HCT116 (cell line): ENCODE data around the gene ATP6V1G2. TPM values are rescaled to one million over a fixed set of nuclear protein-coding genes. Genes with fewer than 3 reads are reported as not detected.

Source experiments
- ATAC-seq: fragments of 200-7000 bp; cut with Tn5 transposase; 2 replicates; pipeline ENCODE4 v1.9.1; 2020; ENCODE audit warnings: mild to moderate bottlenecking, moderate library complexity
- BruUV-seq: library from RNA; stranded (reverse); fragments of 400-500 nt; replicated peaks from 2 replicates; lab custom pipeline; 2021; lab: Mats Ljungman, UMichigan
- CTCF ChIA-PET: fragments of 300-600 bp; sonication (Branson Sonifier 250); formaldehyde crosslinking; loops from one replicate; lab custom pipeline; 2021; ENCODE audit warnings: antibody characterized with exemption; lab: Charles Lee
- POLR2A ChIA-PET: fragments of 300-600, 350-600 bp; sonication (Branson Sonifier 250); formaldehyde crosslinking; loops from one replicate; lab custom pipeline; 2021; ENCODE audit warnings: antibody characterized with exemption; lab: Charles Lee
- RAD21 ChIA-PET, 2 experiments: fragments of 300-600 bp; sonication (Branson Sonifier 250); formaldehyde crosslinking; loops; one replicate each; lab custom pipeline; 2023; ENCODE audit warnings: low total read pairs in 2 of 2; ENCODE audit not compliant: uncharacterized antibody in 2 of 2, unreplicated experiment in 2 of 2, low non-redundant PET in 1 of 2; lab: Charles Lee
- DNase-seq: peaks from one replicate; pipeline ENCODE4 v3.0.0-alpha.2; 2010; ENCODE audit warnings: low read depth, low spot score
- H2AFZ ChIP-seq: fragments of 200-600 bp; shearing (Covaris generic), sonication (generic); 2 replicates; pipeline ENCODE4 v1.6.1; 2017; ENCODE audit warnings: low read depth, mixed run types, mixed read lengths, antibody characterized with exemption, low read length; ENCODE audit not compliant: poor library complexity, severe bottlenecking
- H3K27ac ChIP-seq: 2 replicates; pipeline ENCODE4 v1.5.1; 2012; ENCODE audit warnings: low read depth, low read length
- H3K27me3 ChIP-seq: fragments of 200-600 bp; sonication (generic); 2 replicates; pipeline ENCODE4 v1.6.1; 2016; ENCODE audit warnings: mixed run types, low read length, mixed read lengths; ENCODE audit not compliant: insufficient read depth
- H3K36me3 ChIP-seq, 2 experiments: fragments of 200-500 bp in 1 of 2; fragments of 200-600 bp in 1 of 2; sonication (Bioruptor generic) in 1 of 2; sonication (generic) in 1 of 2; 2 replicates each; pipeline versions ENCODE4 v1.5.1 to v1.6.1; 2014 to 2016; ENCODE audit warnings: low read length in 2 of 2, inconsistent platforms in 1 of 2, mixed read lengths in 1 of 2, mixed run types in 1 of 2; ENCODE audit not compliant: insufficient read depth in 2 of 2, control insufficient read depth in 1 of 2
- H3K4me1 ChIP-seq, 2 experiments: fragments of 200-600 bp in 1 of 2; sonication (generic) in 1 of 2; 2 replicates each; pipeline versions ENCODE4 v1.5.1 to v1.6.1; 2012 to 2017; ENCODE audit warnings: low read length in 2 of 2, inconsistent platforms in 1 of 2, mild to moderate bottlenecking in 1 of 2, mixed read lengths in 1 of 2, mixed run types in 1 of 2, moderate library complexity in 1 of 2; ENCODE audit not compliant: insufficient read depth in 2 of 2, control insufficient read depth in 1 of 2
- H3K4me2 ChIP-seq: fragments of 200-600 bp; sonication (generic); 2 replicates; pipeline ENCODE4 v1.6.1; 2017; ENCODE audit warnings: mixed run types, low read length, mixed read lengths
- H3K4me3 ChIP-seq, 2 experiments: fragments of 200-600 bp in 1 of 2; sonication (generic) in 1 of 2; replicated peaks in 1 of 2; 2 replicates each; pipeline ENCODE4 v1.5.1; 2011 to 2016; ENCODE audit warnings: low read length in 2 of 2, control low read depth in 1 of 2, low read depth in 1 of 2, mild to moderate bottlenecking in 1 of 2, mixed read lengths in 1 of 2, mixed run types in 1 of 2
- H3K79me2 ChIP-seq: fragments of 200-600 bp; sonication (generic); 2 replicates; pipeline ENCODE4 v1.6.1; 2017; ENCODE audit warnings: mild to moderate bottlenecking, mixed run types, low read length, moderate library complexity, mixed read lengths; ENCODE audit not compliant: insufficient read depth
- H3K9ac ChIP-seq: fragments of 200-600 bp; sonication (generic); 2 replicates; pipeline ENCODE4 v1.6.1; 2016; ENCODE audit warnings: low read length, mixed read lengths
- H3K9me2 ChIP-seq: fragments of 200-600 bp; sonication (generic), shearing (Covaris generic); 2 replicates; pipeline ENCODE4 v1.6.1; 2017; ENCODE audit warnings: mixed run types, mild to moderate bottlenecking, moderate library complexity; ENCODE audit not compliant: insufficient read depth
- H3K9me3 ChIP-seq, 2 experiments: fragments of 200-500 bp in 1 of 2; fragments of 200-600 bp in 1 of 2; sonication (Bioruptor generic) in 1 of 2; sonication (generic) in 1 of 2; 2 replicates each; pipeline ENCODE4 v1.6.1; 2014 to 2017; ENCODE audit warnings: low read length in 2 of 2, mixed read lengths in 2 of 2, inconsistent platforms in 1 of 2, low read depth in 1 of 2, mild to moderate bottlenecking in 1 of 2, mixed run types in 1 of 2, moderate library complexity in 1 of 2; ENCODE audit not compliant: control insufficient read depth in 1 of 2, insufficient read depth in 1 of 2
- H4K20me1 ChIP-seq: fragments of 200-600 bp; sonication (generic), shearing (Covaris generic); 2 replicates; pipeline ENCODE4 v1.6.1; 2017; ENCODE audit warnings: mixed run types, mild to moderate bottlenecking, moderate library complexity; ENCODE audit not compliant: insufficient read depth
- ATF3 ChIP-seq: IDR thresholded peaks from 2 replicates; pipeline ENCODE4 v1.6.1; 2012
- CEBPB ChIP-seq: IDR thresholded peaks from 2 replicates; pipeline ENCODE4 v1.6.1; 2012; ENCODE audit warnings: low read depth
- EGR1 ChIP-seq: IDR thresholded peaks from 2 replicates; pipeline ENCODE4 v1.6.1; 2012; ENCODE audit warnings: low read depth
- EZH2phosphoT487 ChIP-seq: fragments of 200-600 bp; IDR thresholded peaks from 2 replicates; pipeline ENCODE4 v1.6.1; 2018; ENCODE audit warnings: antibody characterized with exemption, borderline replicate concordance
- FOSL1 ChIP-seq: IDR thresholded peaks from 2 replicates; pipeline ENCODE4 v1.6.1; 2012; ENCODE audit warnings: low read depth
- JUND ChIP-seq: IDR thresholded peaks from 2 replicates; pipeline ENCODE4 v1.6.1; 2012
- POLR2A ChIP-seq: IDR thresholded peaks from 2 replicates; pipeline ENCODE4 v1.7.0; 2011; ENCODE audit warnings: borderline replicate concordance; ENCODE audit not compliant: insufficient read depth, insufficient read length; ENCODE audit errors: extremely low read depth
- RAD21 ChIP-seq: IDR thresholded peaks from 2 replicates; pipeline ENCODE4 v1.6.1; 2012; ENCODE audit warnings: low read depth, mild to moderate bottlenecking
- SP1 ChIP-seq: IDR thresholded peaks from 2 replicates; pipeline ENCODE4 v1.6.1; 2012; ENCODE audit warnings: low read depth
- SRF ChIP-seq: IDR thresholded peaks from 2 replicates; pipeline ENCODE4 v1.6.1; 2012; ENCODE audit warnings: low read depth
- TCF7L2 ChIP-seq: IDR thresholded peaks from 2 replicates; pipeline ENCODE4 v1.7.0; 2011; ENCODE audit warnings: borderline replicate concordance, inconsistent platforms; ENCODE audit not compliant: insufficient read depth, insufficient read length; ENCODE audit errors: extremely low read depth
- YY1 ChIP-seq: IDR thresholded peaks from 2 replicates; pipeline ENCODE4 v1.6.1; 2011; ENCODE audit warnings: low read length, low read depth, moderate library complexity, mild to moderate bottlenecking; ENCODE audit not compliant: insufficient replicate concordance; ENCODE audit errors: extremely low read depth
- ZFX ChIP-seq: fragments of 450-650 bp; IDR thresholded peaks from 2 replicates; pipeline ENCODE4 v1.6.1; 2017
- ZNF274 ChIP-seq: fragments of 200-500 bp; sonication (Bioruptor generic); IDR thresholded peaks from 2 replicates; pipeline ENCODE4 v1.6.1; 2014; ENCODE audit warnings: mild to moderate bottlenecking, low read depth, low read length, inconsistent platforms
- intact Hi-C: fragments of 100-400 bp; cut with micrococcal nuclease; formaldehyde crosslinking; loops from 2 replicates; pipeline ENCODE4 v1.10.0; 2022
- total RNA-seq: library from RNA; stranded (reverse); gene quantifications from one replicate; pipeline ENCODE4 v1.2.1, GENCODE V29; 2021; ENCODE audit not compliant: unreplicated experiment

The ATP6V1G2 gene
- total RNA-seq, 1 experiment from 2014 or later: 1.8 TPM

GRCh38 chr6:31579119-31579505 is 32.7 kb upstream of the ATP6V1G2 start:
- peaks cover 4 to 15% of the 10 kb centered on the region in 2 experiments; a peak in 2 of 4 replicates for H3K4me1 ChIP-seq
- ATAC-seq: no peak
- ChIA-PET CTCF (interaction anchor here (0.7 to 7.8 kb wide), 2 partner anchors 18 to 26 kb away, joined by 3 to 70 read pairs; no protein-coding TSS in a partner anchor), POLR2A (no interaction called here), RAD21 (no interaction called here)
- no peak for DNase-seq
- no peaks in the 10 kb centered on the region for H3K9me2 ChIP-seq
- intact Hi-C loops: no loop called here
- no peak overlapping the region for H3K27ac ChIP-seq
- no peaks in the 10 kb centered on the region for H3K9me3 ChIP-seq
- H3K9ac ChIP-seq: no peak overlapping the region
- TF ChIP-seq EZH2phosphoT487: no peak
- TF ChIP-seq CEBPB: no peak
- no peak for TF ChIP-seq SP1
- no peak for TF ChIP-seq RAD21
- TF ChIP-seq POLR2A: no peak
- TF ChIP-seq EGR1: no peak
- TF ChIP-seq SRF: no peak
- no peak for TF ChIP-seq JUND
- TF ChIP-seq TCF7L2: no peak
- no peak for TF ChIP-seq FOSL1
- TF ChIP-seq ZFX: no peak
- TF ChIP-seq ZNF274: no peak
- TF ChIP-seq YY1: no peak
- no peak for TF ChIP-seq ATF3
- no peaks in the 10 kb centered on the region for H3K27me3 ChIP-seq
- no peaks in the 10 kb centered on the region for H3K36me3 ChIP-seq
- H4K20me1 ChIP-seq: no peaks in the 10 kb centered on the region
- H2AFZ ChIP-seq: no peak overlapping the region
- no peak overlapping the region for H3K4me3 ChIP-seq
- no peaks in the 10 kb centered on the region for H3K79me2 ChIP-seq
- no TSS peak for BruUV-seq
- no peak overlapping the region for H3K4me2 ChIP-seq
